H1 (cell line): ENCODE measurements around the gene ZNF506. TPM values are rescaled to one million over a fixed set of nuclear protein-coding genes. Genes with fewer than 3 reads are reported as not detected.

ENCODE experiments used
- CBX8 ChIP-seq: fragments of 300-800, 300-1000 bp; sonication (generic); IDR thresholded peaks from 2 replicates; pipeline ENCODE4 v1.7.1; 2016; ENCODE audit warnings: low read depth, low read length, borderline replicate concordance
- CHD1 ChIP-seq: IDR thresholded peaks from 2 replicates; pipeline ENCODE4 v1.6.1; 2012; ENCODE audit warnings: low read depth, low read length, improper control_type of control experiment
- EGR1 ChIP-seq: IDR thresholded peaks from 2 replicates; pipeline ENCODE4 v1.6.1; 2011; ENCODE audit warnings: low read depth, low read length, borderline replicate concordance
- POLR2A ChIP-seq, 2 experiments: IDR thresholded peaks; 1 replicate in 1 of 2; 2 replicates in 1 of 2; pipeline ENCODE4 v1.6.1; 2011; ENCODE audit warnings: low read depth in 2 of 2, low read length in 2 of 2, mild to moderate bottlenecking in 2 of 2; ENCODE audit errors: control extremely low read depth in 1 of 2
- RAD21 ChIP-seq, 2 experiments: IDR thresholded peaks in 1 of 2; conservative IDR thresholded peaks in 1 of 2; 2 replicates each; pipeline ENCODE4 v1.6.1; 2011; ENCODE audit warnings: low read depth in 2 of 2, low read length in 2 of 2, improper control_type of control experiment in 1 of 2, inconsistent platforms in 1 of 2, mild to moderate bottlenecking in 1 of 2, moderate library complexity in 1 of 2
- SAP30 ChIP-seq: fragments of 300-600 bp; sonication (generic); IDR thresholded peaks from 2 replicates; pipeline ENCODE4 v1.7.1; 2012; ENCODE audit warnings: low read length, moderate library complexity, mild to moderate bottlenecking, inconsistent platforms; ENCODE audit not compliant: insufficient read depth, insufficient replicate concordance
- SUZ12 ChIP-seq: fragments of 200-600 bp; sonication (generic); IDR thresholded peaks from 2 replicates; pipeline ENCODE4 v1.6.1; 2012; ENCODE audit warnings: mild to moderate bottlenecking, inconsistent platforms, low read length, moderate library complexity, mixed read lengths
- TEAD4 ChIP-seq: IDR thresholded peaks from 2 replicates; pipeline ENCODE4 v1.6.1; 2012; ENCODE audit warnings: low read depth, low read length, inconsistent platforms, mixed read lengths
- polyA plus RNA-seq, 7 experiments: library from polyadenylated mRNA; depleted of rRNA in 3 of 7; stranded (reverse) in 5 of 7; unstranded in 2 of 7; fragments of >200 nt in 5 of 7; fragments of 200-250 nt in 2 of 7; gene quantifications; 1 replicate in 5 of 7; 2 replicates in 1 of 7; 4 replicates in 1 of 7; pipeline versions ENCODE4 v1.2.1 to v1.2.3, GENCODE V29; 2011 to 2013; ENCODE audit warnings: missing spikeins in 2 of 7, mixed read lengths in 2 of 7
- total RNA-seq: library from RNA; stranded (reverse); fragmentation: NEBNext Ultra II Directional; extraction: Animal tissue kit (Norgen Biotek cat#: 25700); gene quantifications from 2 replicates; pipeline ENCODE4 v1.2.1, GENCODE V29; 2021
- TF ChIP-seq, protein P1 (sequence below): fragments of 300-600 bp; sonication (generic); IDR thresholded peaks from 2 replicates; pipeline ENCODE4 v1.7.1; 2012; ENCODE audit warnings: low read length, moderate library complexity, mild to moderate bottlenecking, inconsistent platforms; ENCODE audit not compliant: insufficient replicate concordance

ZNF506 gene
- total and polyA plus RNA-seq, 2 of the 8 experiments (the other 6 are each of a cell fraction or from before 2014, with no cell fraction given), result 4.5 to 8.3 TPM

DNA sequence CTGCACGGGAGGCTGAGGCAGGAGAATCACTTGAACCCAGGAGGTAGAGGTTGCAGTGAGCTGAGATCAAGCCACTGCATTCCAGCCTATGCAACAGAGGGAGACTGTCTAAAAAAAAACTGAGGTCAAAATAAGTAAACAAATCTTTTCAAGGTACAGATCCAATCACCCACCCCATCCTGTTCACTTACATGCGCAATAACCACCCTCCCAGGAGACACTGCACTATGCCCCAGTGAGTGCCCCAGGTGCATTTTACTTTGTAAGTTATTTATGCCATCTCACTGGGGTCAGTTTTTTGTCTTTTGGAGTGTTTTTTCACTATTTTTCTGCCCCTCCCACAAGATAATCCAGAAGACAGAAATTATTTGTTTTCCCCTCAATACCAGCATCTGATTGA is 37.2 kb upstream of the ZNF506 start (continued):
- TF ChIP-seq, protein P1, sequence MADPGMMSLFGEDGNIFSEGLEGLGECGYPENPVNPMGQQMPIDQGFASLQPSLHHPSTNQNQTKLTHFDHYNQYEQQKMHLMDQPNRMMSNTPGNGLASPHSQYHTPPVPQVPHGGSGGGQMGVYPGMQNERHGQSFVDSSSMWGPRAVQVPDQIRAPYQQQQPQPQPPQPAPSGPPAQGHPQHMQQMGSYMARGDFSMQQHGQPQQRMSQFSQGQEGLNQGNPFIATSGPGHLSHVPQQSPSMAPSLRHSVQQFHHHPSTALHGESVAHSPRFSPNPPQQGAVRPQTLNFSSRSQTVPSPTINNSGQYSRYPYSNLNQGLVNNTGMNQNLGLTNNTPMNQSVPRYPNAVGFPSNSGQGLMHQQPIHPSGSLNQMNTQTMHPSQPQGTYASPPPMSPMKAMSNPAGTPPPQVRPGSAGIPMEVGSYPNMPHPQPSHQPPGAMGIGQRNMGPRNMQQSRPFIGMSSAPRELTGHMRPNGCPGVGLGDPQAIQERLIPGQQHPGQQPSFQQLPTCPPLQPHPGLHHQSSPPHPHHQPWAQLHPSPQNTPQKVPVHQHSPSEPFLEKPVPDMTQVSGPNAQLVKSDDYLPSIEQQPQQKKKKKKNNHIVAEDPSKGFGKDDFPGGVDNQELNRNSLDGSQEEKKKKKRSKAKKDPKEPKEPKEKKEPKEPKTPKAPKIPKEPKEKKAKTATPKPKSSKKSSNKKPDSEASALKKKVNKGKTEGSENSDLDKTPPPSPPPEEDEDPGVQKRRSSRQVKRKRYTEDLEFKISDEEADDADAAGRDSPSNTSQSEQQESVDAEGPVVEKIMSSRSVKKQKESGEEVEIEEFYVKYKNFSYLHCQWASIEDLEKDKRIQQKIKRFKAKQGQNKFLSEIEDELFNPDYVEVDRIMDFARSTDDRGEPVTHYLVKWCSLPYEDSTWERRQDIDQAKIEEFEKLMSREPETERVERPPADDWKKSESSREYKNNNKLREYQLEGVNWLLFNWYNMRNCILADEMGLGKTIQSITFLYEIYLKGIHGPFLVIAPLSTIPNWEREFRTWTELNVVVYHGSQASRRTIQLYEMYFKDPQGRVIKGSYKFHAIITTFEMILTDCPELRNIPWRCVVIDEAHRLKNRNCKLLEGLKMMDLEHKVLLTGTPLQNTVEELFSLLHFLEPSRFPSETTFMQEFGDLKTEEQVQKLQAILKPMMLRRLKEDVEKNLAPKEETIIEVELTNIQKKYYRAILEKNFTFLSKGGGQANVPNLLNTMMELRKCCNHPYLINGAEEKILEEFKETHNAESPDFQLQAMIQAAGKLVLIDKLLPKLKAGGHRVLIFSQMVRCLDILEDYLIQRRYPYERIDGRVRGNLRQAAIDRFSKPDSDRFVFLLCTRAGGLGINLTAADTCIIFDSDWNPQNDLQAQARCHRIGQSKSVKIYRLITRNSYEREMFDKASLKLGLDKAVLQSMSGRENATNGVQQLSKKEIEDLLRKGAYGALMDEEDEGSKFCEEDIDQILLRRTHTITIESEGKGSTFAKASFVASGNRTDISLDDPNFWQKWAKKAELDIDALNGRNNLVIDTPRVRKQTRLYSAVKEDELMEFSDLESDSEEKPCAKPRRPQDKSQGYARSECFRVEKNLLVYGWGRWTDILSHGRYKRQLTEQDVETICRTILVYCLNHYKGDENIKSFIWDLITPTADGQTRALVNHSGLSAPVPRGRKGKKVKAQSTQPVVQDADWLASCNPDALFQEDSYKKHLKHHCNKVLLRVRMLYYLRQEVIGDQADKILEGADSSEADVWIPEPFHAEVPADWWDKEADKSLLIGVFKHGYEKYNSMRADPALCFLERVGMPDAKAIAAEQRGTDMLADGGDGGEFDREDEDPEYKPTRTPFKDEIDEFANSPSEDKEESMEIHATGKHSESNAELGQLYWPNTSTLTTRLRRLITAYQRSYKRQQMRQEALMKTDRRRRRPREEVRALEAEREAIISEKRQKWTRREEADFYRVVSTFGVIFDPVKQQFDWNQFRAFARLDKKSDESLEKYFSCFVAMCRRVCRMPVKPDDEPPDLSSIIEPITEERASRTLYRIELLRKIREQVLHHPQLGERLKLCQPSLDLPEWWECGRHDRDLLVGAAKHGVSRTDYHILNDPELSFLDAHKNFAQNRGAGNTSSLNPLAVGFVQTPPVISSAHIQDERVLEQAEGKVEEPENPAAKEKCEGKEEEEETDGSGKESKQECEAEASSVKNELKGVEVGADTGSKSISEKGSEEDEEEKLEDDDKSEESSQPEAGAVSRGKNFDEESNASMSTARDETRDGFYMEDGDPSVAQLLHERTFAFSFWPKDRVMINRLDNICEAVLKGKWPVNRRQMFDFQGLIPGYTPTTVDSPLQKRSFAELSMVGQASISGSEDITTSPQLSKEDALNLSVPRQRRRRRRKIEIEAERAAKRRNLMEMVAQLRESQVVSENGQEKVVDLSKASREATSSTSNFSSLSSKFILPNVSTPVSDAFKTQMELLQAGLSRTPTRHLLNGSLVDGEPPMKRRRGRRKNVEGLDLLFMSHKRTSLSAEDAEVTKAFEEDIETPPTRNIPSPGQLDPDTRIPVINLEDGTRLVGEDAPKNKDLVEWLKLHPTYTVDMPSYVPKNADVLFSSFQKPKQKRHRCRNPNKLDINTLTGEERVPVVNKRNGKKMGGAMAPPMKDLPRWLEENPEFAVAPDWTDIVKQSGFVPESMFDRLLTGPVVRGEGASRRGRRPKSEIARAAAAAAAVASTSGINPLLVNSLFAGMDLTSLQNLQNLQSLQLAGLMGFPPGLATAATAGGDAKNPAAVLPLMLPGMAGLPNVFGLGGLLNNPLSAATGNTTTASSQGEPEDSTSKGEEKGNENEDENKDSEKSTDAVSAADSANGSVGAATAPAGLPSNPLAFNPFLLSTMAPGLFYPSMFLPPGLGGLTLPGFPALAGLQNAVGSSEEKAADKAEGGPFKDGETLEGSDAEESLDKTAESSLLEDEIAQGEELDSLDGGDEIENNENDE, result no peak
- TF ChIP-seq TEAD4 (no peak), SAP30 (no peak), CBX8 (no peak), POLR2A (IDR thresholded peaks at IDR 0.05; ENCODE audit: control extremely low read depth in 1 of 2, low read depth in 2 of 2, low read length in 2 of 2) (no peak), SUZ12 (no peak), CHD1 (no peak), EGR1 (no peak), RAD21 (IDR thresholded peaks at IDR 0.05 in 1 of 2, conservative IDR thresholded peaks at IDR 0.05 in 1 of 2; ENCODE audit: low read depth in 2 of 2, low read length in 2 of 2) (no peak)
